IPS DF 19.7 (cell line): ENCODE data around the gene PHLDA3.

Experiments
- DNase-seq: peaks from one replicate; pipeline ENCODE4 v3.0.0-alpha.2; 2013; ENCODE audit warnings: low read depth, low spot score

Gene PHLDA3

DNA sequence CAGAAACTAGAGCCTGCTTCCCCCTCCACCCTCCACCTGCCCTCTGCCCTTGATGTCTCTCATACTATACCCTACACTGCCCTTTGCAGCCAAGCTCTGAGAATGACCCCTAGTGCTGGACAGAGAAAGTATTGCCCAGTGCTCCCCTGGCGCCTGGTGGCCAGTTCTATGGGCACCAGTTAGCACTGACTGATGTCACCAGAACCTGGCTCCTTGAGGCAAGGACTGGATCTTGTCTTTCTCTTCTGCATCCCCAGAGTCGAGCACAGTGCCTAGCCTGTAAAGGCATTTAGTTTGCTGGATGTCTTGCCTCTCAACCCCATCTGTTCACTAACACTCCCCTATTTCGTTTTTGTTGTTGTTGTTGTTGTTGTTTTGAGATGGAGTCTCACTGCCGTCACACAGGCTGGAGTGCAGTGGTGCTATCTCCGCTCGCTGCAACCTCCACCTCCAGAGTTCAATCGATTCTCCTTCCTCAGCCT lies 5.9 kb downstream of the PHLDA3 start:
- DNase-seq = no peak

DNA sequence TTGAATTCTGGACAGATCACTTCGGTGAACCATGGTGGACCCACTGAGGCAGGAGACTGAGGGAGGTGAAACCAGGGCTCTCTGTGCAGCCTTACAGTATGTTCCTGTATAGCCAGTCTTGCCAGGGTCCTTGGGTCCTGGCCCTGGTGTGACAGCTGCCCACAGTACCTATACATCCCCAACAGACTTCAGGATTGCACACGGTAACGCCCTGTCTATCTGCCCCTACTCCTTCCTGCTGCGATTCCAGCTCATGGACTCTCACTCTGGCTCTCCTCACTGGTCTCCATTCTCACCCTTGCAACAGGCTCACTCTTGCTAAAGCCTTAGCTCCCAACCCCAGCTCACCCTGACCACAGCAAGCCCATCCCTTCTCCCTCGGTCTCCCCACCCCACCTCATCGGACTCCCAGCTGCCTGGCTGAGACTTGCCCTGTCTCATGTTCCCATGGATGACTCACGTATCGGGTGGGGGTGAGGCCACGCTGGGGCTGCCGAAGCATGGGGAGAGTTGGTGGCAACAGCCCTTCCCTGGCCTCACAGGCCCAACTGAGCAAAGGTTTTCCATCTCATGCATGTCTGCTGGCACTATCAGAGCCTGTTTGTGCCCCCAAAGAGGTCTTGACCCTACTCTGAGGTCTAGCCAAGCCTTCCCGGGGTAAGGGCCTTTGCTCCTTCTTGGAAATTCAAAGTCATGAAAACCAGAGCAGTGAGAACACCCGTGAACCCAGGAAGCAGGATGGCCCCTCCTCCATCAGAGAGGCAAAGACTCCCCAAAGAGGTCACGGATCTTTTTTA lies 7.1 kb downstream of the PHLDA3 start:
- no peak for DNase-seq

GRCh38 chr1:201460814-201461644 lies 8.0 kb downstream of the PHLDA3 start:
- DNase-seq = no peak

- DNase-seq = no peak
Measured at GRCh38 chr1:201459775-201460174, 9.2 kb downstream of the PHLDA3 start.

GRCh38 chr1:201459052-201459451 lies 9.9 kb downstream of the PHLDA3 start:
- no peak for DNase-seq

- no peak for DNase-seq
Measured at GRCh38 chr1:201457508-201457960, 11.5 kb downstream of the PHLDA3 start.

- DNase-seq = no peak
Measured at GRCh38 chr1:201456499-201457309, 12.3 kb downstream of the PHLDA3 start.

- DNase-seq = no peak
Measured at GRCh38 chr1:201455098-201455497, 13.9 kb downstream of the PHLDA3 start.

DNA sequence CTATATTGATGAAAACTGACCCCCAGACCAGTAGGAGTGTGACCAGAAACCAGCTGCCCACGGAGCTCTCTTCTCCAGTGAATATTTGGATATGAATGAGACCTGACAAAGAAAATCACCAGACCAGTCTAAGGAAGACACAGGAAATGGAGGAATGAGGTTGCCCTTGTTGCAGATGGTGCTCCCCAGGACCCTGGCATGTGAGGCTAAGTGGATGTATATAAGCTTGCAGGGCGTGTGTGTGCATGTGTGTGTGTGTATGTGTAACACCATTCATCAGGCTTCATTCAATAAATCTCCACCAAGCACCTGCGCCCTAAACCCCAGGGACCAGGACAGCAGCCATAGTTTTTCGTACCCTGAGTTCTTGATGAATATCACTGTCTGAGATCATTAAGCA lies 14.4 kb downstream of the PHLDA3 start:
- no peak for DNase-seq

- no peak for DNase-seq
Measured at GRCh38 chr1:201452866-201453265, 16.1 kb downstream of the PHLDA3 start.

- no peak for DNase-seq
Measured at GRCh38 chr1:201450721-201451291, 18.2 kb downstream of the PHLDA3 start.

DNA sequence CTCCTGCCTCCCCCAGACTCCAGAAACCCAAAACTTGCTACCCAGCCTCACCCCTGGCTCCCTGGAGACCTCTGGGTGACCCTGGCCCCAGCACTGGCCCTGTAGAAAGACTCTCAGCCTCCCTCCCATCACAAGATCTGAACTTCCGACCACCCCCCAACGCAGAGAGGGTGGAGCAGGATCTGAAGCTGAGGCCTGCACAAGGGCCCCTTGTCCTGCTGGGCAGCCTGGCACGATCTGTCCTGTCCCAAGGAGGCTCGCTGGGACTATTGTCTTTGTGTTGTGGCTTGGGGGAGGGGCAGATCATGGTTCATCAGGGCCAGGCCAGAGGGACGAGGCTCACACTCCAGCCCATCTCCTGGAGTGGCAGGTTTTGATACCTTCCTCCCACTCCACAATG lies 20.0 kb downstream of the PHLDA3 start:
- no peak for DNase-seq

DNA sequence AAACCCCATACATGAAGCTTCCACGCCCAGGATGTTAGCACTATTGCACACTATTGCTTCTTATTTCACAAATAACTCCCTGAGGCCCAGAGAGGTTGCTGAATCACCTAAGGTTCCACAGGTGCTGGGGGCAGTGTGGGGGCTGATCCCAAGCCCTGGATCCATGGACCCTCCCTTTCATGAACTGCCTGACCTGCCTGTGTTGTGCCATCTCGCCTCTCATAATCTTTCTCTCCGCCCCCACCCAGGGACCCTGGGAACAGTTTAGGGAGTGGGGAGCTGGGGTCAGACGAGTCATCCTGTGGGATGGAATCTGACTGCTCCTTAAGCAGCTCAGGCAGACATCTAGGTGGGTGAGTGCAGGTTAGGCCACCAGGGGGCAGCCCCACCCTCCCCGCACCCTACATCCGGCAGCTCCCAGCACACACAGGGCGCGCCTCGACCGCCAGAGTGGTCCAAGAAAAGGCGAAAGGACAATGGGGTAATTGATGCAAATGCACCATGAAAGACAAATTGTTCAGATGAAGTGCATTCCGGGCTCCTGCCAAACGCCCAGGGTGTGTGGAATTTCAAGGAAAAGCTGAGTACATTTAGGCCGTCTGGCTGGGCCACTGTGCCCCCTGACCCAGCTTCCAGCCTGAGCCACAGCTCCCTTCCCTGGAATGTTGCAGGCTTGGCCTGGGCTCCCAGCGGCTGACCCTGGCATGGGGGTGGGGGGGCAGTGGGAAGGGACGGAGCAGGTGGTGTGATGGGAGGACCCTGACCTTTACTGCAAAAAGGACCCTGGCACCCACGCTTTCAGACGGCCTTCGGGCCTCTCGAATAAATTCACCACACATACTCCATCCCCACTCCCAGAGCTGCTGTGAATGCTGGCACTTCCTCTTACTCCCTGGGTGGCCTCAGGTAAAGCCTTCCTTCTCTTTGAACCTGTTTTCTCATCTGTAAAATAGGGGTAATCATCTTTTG lies 20.8 kb downstream of the PHLDA3 start:
- no peak for DNase-seq

DNA sequence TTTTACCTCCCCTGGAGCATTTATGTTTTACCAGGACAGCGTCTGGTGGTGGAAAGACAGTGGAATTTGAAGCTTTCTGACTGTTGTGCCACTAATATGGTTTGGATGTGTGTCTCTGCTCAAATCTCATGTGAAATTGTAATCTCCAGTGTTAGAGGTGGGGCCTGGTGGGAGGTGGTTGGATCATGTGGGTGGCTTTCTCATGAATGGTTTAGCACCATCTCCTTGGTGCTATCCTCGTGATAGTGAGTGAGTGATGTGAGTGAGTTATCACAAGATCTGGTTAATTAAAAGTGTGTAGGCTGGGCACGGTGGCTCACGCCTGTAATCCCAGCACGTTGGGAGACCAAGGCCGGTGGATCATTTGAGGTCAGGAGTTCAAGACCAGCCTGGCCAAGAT lies 23.7 kb downstream of the PHLDA3 start:
- DNase-seq = no peak

GRCh38 chr1:201444792-201445191 lies 24.2 kb downstream of the PHLDA3 start:
- DNase-seq = no peak

DNA sequence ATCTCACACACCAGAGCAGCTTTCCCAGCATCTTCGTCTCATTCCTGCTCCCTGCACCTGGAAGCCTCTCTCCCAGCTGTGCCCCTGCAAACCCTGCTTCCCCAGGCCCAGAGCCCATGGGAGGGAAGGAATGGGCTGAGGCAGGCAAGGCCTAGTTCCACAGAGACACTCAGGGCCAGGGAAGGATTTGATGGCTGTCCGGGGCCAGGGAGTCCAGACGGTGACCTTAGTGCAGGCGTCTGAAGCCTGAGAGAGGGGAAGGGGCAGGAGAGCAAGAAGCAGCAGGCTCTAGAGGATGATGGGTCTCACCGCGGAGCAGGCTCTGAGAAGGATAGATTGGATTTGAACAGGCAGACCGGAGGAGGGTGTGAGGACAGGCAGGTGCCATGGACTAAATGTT lies 25.2 kb downstream of the PHLDA3 start:
- no peak for DNase-seq

DNA sequence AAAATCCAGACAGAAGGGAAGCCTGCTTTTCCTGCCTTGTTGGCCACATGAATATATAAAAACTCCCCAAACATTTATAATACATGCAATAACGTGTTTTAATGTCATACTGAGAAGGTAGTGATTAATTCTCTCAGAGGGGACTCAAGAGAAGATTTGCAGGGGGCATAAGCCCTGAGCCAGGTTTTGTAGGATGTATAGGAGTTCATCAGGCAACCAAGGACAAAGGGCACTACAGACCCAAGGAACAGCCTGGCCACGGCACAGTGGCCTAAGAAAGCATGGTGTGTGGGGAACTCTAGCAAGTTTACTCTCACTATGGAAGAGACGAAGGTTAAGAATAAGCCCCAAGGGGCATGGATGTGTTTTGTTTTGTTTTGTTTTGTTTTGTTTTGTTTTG lies 32.0 kb downstream of the PHLDA3 start:
- DNase-seq = no peak

DNA sequence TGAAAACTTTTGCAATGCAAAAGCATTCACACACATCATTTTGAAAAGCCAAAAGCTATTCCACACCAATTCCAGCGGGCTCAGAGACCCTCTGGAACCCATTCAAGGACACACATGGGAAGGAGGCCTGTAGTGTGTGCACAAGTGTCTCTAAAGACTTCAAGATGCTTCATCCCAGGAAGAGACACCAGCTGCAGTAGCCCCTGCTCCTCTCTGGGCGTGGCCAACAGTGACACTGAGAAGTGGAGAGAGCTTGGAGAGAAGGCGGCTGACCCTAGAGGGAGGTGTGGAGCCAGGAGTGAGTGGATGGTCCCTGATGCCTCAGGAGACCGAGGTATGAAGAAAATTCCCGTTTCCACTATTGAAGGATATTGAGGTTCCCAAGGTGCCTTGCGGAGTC lies 32.6 kb downstream of the PHLDA3 start:
- DNase-seq = peak; percentile 48

DNA sequence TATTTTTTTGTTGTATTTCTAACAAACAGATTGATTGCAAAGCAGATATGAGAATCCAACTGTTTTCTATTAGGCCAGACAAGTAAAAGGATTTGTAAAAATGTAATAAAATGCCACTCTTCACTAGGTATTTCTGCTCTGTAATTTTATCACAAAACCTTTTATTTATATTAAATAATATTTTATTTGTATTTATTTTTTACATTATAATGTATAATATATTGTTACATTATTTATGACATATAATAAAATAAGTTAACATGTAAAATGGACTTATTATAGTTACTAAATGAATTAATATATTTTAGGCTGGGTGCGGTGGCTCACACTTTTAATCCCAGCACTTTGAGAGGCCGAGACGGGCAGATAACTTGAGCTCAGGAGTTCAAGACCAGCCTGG lies 34.7 kb downstream of the PHLDA3 start:
- DNase-seq = no peak

GRCh38 chr1:201433609-201434008 lies 35.4 kb downstream of the PHLDA3 start:
- no peak for DNase-seq
